Esophagus squamous epithelium (tissue), 5 donors: ENCODE results near the gene PAIP2. TPM values are rescaled to one million over a fixed set of nuclear protein-coding genes. Genes with fewer than 3 reads are reported as not detected.

Experiments
- DNase-seq: peaks from one replicate; lab custom pipeline; 2025; lab: John Stamatoyannopoulos, UW
- H3K27ac ChIP-seq, 4 donors: fragments of 200-600 bp; sonication (generic); one replicate each; pipeline ENCODE4 v1.5.1; 2016 to 2019; ENCODE audit warnings: mild to moderate bottlenecking in 1 of 4
- H3K27me3 ChIP-seq, 4 donors: fragments of 200-600 bp; sonication (generic); 1 replicate in 3 of 4; 2 replicates in 1 of 4; pipeline versions ENCODE4 v1.5.1 to v1.6.0; 2017 to 2021; ENCODE audit warnings: antibody characterized with exemption in 1 of 4
- H3K36me3 ChIP-seq, 3 donors: fragments of 200-600 bp; sonication (generic); one replicate each; pipeline ENCODE4 v1.5.1; 2016 to 2019
- H3K4me1 ChIP-seq, 3 donors: fragments of 200-600 bp; sonication (generic); one replicate each; pipeline ENCODE4 v1.5.1; 2017 to 2019
- H3K4me3 ChIP-seq, 4 donors: fragments of 200-600 bp; sonication (generic); 1 replicate in 3 of 4; 2 replicates in 1 of 4; pipeline ENCODE4 v1.5.1; 2016 to 2019; ENCODE audit warnings: mild to moderate bottlenecking in 2 of 4, moderate library complexity in 1 of 4
- H3K9me3 ChIP-seq, 3 donors: fragments of 200-600 bp; sonication (generic); one replicate each; pipeline ENCODE4 v1.5.1; 2016 to 2019
- CTCF ChIP-seq, 6 experiments: fragments of 450-650 bp in 4 of 6; fragments of 200-600 bp in 2 of 6; sonication (generic) in 2 of 6; IDR thresholded peaks; one replicate each; pipeline ENCODE4 v1.5.1; 2016 to 2019; ENCODE audit warnings: antibody characterized with exemption in 6 of 6, mild to moderate bottlenecking in 4 of 6, moderate library complexity in 4 of 6
- POLR2A ChIP-seq, 4 donors: fragments of 450-650 bp; IDR thresholded peaks; one replicate each; pipeline ENCODE4 v1.6.1; 2017; ENCODE audit warnings: antibody characterized with exemption in 4 of 4, mild to moderate bottlenecking in 4 of 4, moderate library complexity in 3 of 4
- WGBS, 2 donors: methylation state at CpG; one replicate each; pipeline ENCODE4 v1.1.5; 2018; 5-methylcytosine and 5-hydroxymethylcytosine counted together
- intact Hi-C: fragments of 100-400 bp; cut with DNase I; formaldehyde crosslinking; loops from one replicate; pipeline ENCODE4 v1.15.0; 2022
- total RNA-seq, 4 donors: library from RNA; depleted of rRNA; stranded (reverse); fragments of >200 nt; gene quantifications; one replicate each; pipeline ENCODE4 v1.1.0, GENCODE V29; 2016
- donor health status: DM: yes; HTN: yes; CAD: no.

The PAIP2 gene
- total RNA-seq, 4 donors from 2014 or later, result 33.7 to 69.0 (median 57.6) TPM

GRCh38 chr5:139388198-139388821, 46.7 kb downstream of the PAIP2 start:
- WGBS, 2 donors, result 4 to 14% methylated on average over 1 to 8 of the region's 8 CpGs
- Histone ChIP-seq H3K9me3 (no peaks in the 10 kb centered on the region), H3K4me1 (peaks cover 47 to 75% (median 49%) of the 10 kb centered on the region in 3 donors), H3K36me3 (no peaks in the 10 kb centered on the region), H3K27me3 (peaks cover 0 to 15% (median 0%) of the 10 kb centered on the region in 4 donors), H3K27ac (peak overlapping the region in 1 of 4 donors; percentile 2), H3K4me3 (peak overlapping the region in 1 of 4 donors; percentile 29)
- intact Hi-C loops, result no loop called here
- TF ChIP-seq CTCF (IDR thresholded peaks at IDR 0.05), result no peak
- no peak for TF ChIP-seq POLR2A (IDR thresholded peaks at IDR 0.05)
- DNase-seq, result no peak

- H3K4me3 ChIP-seq, result peak within 1 kb of the TSS in 1 of 4 donors; percentile 29
- peaks cover 46 to 75% (median 49%) of the 10 kb centered on the region in 3 donors for H3K4me1 ChIP-seq
- H3K9me3 ChIP-seq, result no peaks in the 10 kb centered on the region
- peak in 1 of 4 donors; percentile 52 for TF ChIP-seq POLR2A (IDR thresholded peaks at IDR 0.05)
- TF ChIP-seq CTCF (IDR thresholded peaks at IDR 0.05), result no peak
- intact Hi-C loops, result loop anchor here (5.0 kb wide), 1 partner anchor 48 kb away; the partner anchor contains the start of gene PAIP2
- WGBS, 2 donors, result 55 to 78% methylated on average over 8 to 10 of the region's 11 CpGs
- peaks cover 0 to 32% (median 0%) of the 10 kb centered on the region in 4 donors for H3K27me3 ChIP-seq
- H3K27ac ChIP-seq, result peak within 1 kb of the TSS in 3 of 4 donors; percentile 24 to 80 (median 60)
- no peaks in the 10 kb centered on the region for H3K36me3 ChIP-seq
- no peak for DNase-seq
These were observed 48.3 kb downstream of the PAIP2 start, which contains the start of gene MZB1 for GRCh38 chr5:139389701-139390638. Gene MZB1, minus strand, starts transcription at chr5:139389913. Its CDS starts 57 bp downstream, at chr5:139389856.

GRCh38 chr5:139390639-139391569, 49.2 kb downstream of the PAIP2 start:
- no peak for DNase-seq
- Histone ChIP-seq H3K27me3 (peaks cover 0 to 38% (median 0%) of the 10 kb centered on the region in 4 donors), H3K9me3 (no peaks in the 10 kb centered on the region), H3K4me3 (peak overlapping the region in 1 of 4 donors; percentile 73), H3K36me3 (no peaks in the 10 kb centered on the region), H3K27ac (peak overlapping the region; percentile 24 to 80 (median 43)), H3K4me1 (peaks cover 42 to 75% (median 45%) of the 10 kb centered on the region in 3 donors)
- WGBS, 2 donors, result 52 to 67% methylated on average over 5 to 6 of the region's 10 CpGs
- intact Hi-C loops, result loop anchor here (5.0 kb wide), 1 partner anchor 49 kb away; the partner anchor contains the start of gene PAIP2
- TF ChIP-seq POLR2A (IDR thresholded peaks at IDR 0.05) (no peak), CTCF (IDR thresholded peaks at IDR 0.05) (no peak)

GRCh38 chr5:139391570-139392323, 50.1 kb downstream of the PAIP2 start:
- no peak for DNase-seq

More at GRCh38 chr5:139391570-139392323, 50.1 kb downstream of the PAIP2 start:
- intact Hi-C loops, result loop anchor here (5.0 kb wide), 1 partner anchor 49 kb away; the partner anchor contains the start of gene PAIP2
- WGBS, 2 donors, result 22 to 35% methylated on average over 15 to 17 of the region's 33 CpGs
- Histone ChIP-seq H3K27ac (peak overlapping the region; percentile 26 to 80 (median 56)), H3K4me3 (peak overlapping the region; percentile 35 to 73 (median 56)), H3K9me3 (no peaks in the 10 kb centered on the region), H3K36me3 (no peaks in the 10 kb centered on the region), H3K4me1 (peaks cover 42 to 77% (median 45%) of the 10 kb centered on the region in 3 donors), H3K27me3 (peaks cover 0 to 38% (median 0%) of the 10 kb centered on the region in 4 donors)
- TF ChIP-seq POLR2A (IDR thresholded peaks at IDR 0.05) (no peak), CTCF (IDR thresholded peaks at IDR 0.05) (no peak)
